ENCODE measurements around the gene KLHL36. TPM values are rescaled to one million over a fixed set of nuclear protein-coding genes. Genes with fewer than 3 reads are reported as not detected.

Gene KLHL36
- total and polyA plus RNA-seq, 9 of the 15 experiments (the other 6 are each of a cell fraction or from before 2014, with no cell fraction given): 2.1 to 51.2 (median 18.5) TPM

GRCh38 chr16:84618581-84619460 lies 29.5 kb upstream of the KLHL36 start (continued):
- TF ChIP-seq JUNB (CRISPR knock-in tag; conservative IDR thresholded peaks at IDR 0.05): 0 out of 2 replicates have a peak, but pooled peaks have one; percentile 5
- no peak for TF ChIP-seq RBM17 (IDR thresholded peaks at IDR 0.05; ENCODE audit: borderline replicate concordance, low read depth, low read length)
- peak; percentile 45; the same call in 1 of the 2 replicates for TF ChIP-seq SOX6 (IDR thresholded peaks at IDR 0.05)
- no peak for TF ChIP-seq ZFP1 (CRISPR knock-in tag; IDR thresholded peaks at IDR 0.05)
- TF ChIP-seq AFF4 (CRISPR knock-in tag; IDR thresholded peaks at IDR 0.05): no peak
- no peak for TF ChIP-seq POU5F1 (IDR thresholded peaks at IDR 0.05; ENCODE audit: borderline replicate concordance, low read depth, low read length, partially characterized antibody)
- TF ChIP-seq TEAD4 (IDR thresholded peaks at IDR 0.05; ENCODE audit: low read length): peak; percentile 41; the same call in 1 of the 2 replicates
- no peak for TF ChIP-seq TEAD4 (CRISPR knock-in tag; IDR thresholded peaks at IDR 0.05; ENCODE audit: borderline replicate concordance)
- no peak for TF ChIP-seq POLR3A (IDR thresholded peaks at IDR 0.05; ENCODE audit: borderline replicate concordance, extremely low read depth, insufficient read depth, insufficient read length)
- TF ChIP-seq SIX5 (IDR thresholded peaks at IDR 0.05; ENCODE audit: borderline replicate concordance in 1 of 2, insufficient read depth in 1 of 2, low read depth in 1 of 2, low read length in 2 of 2): no peak
- TF ChIP-seq LARP7 (IDR thresholded peaks at IDR 0.05): no peak
